Measurements from ENCODE around the gene RAB17. TPM values are rescaled to one million over a fixed set of nuclear protein-coding genes. Genes with fewer than 3 reads are reported as not detected.

RAB17 gene
- total RNA-seq, 6 experiments from 2014 or later, result 57.5 to 129 (median 77.9) TPM

DNA sequence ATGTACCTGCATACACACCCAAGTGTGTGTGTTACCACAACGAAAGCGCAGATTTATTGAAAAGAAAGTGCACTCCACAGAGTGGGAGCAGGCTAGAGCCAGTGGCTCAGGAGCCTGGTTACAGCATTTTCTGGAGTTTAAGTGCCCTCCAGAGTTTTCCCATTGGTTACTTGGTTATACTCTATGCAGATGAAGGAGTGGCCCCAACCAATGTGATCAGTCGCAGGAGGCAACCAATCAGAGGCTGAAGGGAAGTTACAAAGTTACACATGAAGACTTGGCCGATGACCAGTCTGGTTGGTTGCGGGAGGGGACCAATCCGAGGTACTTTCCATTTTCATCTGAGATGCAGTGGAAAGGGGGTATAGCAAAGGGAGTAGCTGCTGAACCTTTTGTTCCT lies 37.6 kb downstream of the RAB17 start:
- Histone ChIP-seq H3K9me3 (peaks cover 0 to 10% (median 0%) of the 10 kb centered on the region in 4 donors), H3K27ac (peak overlapping the region in 1 of 3 donors; percentile 97), H3K36me3 (peaks cover 0 to 13% (median 3%) of the 10 kb centered on the region in 4 donors), H3K4me3 (no peak overlapping the region), H3K4me1 (peaks cover 0 to 37% (median 15%) of the 10 kb centered on the region in 4 donors), H3K27me3 (no peaks in the 10 kb centered on the region)
- ATAC-seq (no peak), DNase-seq (no peak)
- WGBS (ENCODE audit: insufficient coverage, low coverage, low lambda C conversion rate, missing lambda C conversion rate), result 71% methylated on average over 5 of the region's 6 CpGs
- intact Hi-C loops (cut with DNase I), result no loop called here
- TF ChIP-seq POLR2A (IDR thresholded peaks at IDR 0.05), result no peak
- TF ChIP-seq, protein P1, sequence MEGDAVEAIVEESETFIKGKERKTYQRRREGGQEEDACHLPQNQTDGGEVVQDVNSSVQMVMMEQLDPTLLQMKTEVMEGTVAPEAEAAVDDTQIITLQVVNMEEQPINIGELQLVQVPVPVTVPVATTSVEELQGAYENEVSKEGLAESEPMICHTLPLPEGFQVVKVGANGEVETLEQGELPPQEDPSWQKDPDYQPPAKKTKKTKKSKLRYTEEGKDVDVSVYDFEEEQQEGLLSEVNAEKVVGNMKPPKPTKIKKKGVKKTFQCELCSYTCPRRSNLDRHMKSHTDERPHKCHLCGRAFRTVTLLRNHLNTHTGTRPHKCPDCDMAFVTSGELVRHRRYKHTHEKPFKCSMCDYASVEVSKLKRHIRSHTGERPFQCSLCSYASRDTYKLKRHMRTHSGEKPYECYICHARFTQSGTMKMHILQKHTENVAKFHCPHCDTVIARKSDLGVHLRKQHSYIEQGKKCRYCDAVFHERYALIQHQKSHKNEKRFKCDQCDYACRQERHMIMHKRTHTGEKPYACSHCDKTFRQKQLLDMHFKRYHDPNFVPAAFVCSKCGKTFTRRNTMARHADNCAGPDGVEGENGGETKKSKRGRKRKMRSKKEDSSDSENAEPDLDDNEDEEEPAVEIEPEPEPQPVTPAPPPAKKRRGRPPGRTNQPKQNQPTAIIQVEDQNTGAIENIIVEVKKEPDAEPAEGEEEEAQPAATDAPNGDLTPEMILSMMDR (IDR thresholded peaks at IDR 0.05), result no peak

DNA sequence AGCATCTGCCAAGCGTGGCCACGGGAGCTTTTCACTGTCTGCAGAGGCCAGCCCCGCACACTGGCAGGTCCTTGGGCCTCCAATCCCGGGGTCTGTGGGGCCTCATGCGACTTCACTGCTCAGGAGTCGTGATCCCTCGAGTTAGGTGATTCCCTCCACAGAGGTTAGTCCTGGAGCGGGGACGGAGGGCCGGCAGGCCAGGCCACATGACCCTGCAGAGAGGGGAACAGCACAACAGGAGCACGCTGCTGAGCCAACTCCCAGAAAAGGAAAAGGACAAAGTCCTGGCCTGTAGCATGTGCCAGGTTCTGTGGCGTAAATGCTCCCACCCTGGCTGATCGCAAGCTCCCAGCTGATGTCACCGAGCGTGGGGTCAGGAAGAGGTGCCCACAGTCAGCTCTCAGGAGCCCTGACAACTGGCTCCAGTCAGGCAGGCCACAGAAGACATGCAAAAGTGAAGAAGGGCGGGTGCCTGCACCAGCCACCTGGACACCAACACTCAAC lies 39.4 kb downstream of the RAB17 start:
- peak; percentile 86 to 96 (median 95) for DNase-seq
- TF ChIP-seq POLR2A (IDR thresholded peaks at IDR 0.05), result peak; percentile 18
- TF ChIP-seq, protein P1 (IDR thresholded peaks at IDR 0.05), result no peak
- peak; percentile 83 to 93 (median 91) for ATAC-seq
- no peak overlapping the region for H3K4me3 ChIP-seq
- WGBS (ENCODE audit: insufficient coverage, low coverage, low lambda C conversion rate, missing lambda C conversion rate), result 43% methylated on average over 4 of the region's 16 CpGs
- no peaks in the 10 kb centered on the region for H3K27me3 ChIP-seq
- intact Hi-C loops (cut with DNase I), result no loop called here
- H3K36me3 ChIP-seq, result peaks cover 0 to 13% (median 3%) of the 10 kb centered on the region in 4 donors
- peaks cover 0 to 10% (median 0%) of the 10 kb centered on the region in 4 donors for H3K9me3 ChIP-seq
- H3K4me1 ChIP-seq, result peaks cover 0 to 40% (median 20%) of the 10 kb centered on the region in 4 donors
- peak overlapping the region; percentile 70 to 97 (median 91) for H3K27ac ChIP-seq

DNA sequence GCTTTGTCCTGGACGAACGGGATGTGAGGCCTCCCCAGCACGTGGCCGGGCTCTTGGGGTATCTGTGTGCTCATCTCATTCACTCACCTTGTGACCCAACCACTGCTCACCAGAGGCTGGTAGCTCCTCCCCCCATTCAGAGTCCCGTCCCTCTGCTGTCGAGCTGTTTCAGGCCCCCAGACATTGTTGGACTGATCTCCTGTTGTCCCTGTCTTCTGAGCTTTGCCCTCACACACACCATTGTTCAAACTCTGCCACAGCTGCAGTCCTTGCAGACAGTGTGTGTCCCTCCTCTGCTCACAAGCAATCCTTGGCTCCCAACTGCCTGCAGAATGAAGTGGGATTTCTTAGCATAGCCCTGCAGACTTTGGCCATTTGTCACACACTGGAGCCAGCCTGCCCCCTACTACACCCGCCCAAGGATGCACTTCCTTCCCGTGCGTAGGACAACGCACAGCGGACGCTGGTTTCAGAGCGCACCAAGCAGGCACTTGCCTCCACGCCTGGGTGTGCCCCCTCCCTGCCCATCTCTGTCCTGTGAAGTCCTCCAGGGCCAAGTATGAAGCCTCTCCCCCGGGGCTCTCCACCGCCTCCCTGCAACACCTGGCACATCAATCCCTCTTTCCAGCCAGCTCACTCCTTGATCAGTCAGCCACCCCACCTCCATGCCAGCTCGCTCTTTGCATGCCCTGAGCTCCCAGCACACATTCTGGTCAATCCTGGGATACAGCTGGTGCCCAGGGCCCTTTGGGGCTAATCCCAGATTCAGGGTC lies 40.7 kb downstream of the RAB17 start:
- no peak overlapping the region for H3K4me3 ChIP-seq
- H3K9me3 ChIP-seq, result peaks cover 0 to 1% (median 0%) of the 10 kb centered on the region in 4 donors
- intact Hi-C loops (cut with DNase I), result no loop called here
- peaks cover 0 to 40% (median 20%) of the 10 kb centered on the region in 4 donors for H3K4me1 ChIP-seq
- H3K27me3 ChIP-seq, result no peaks in the 10 kb centered on the region
- no peak for TF ChIP-seq POLR2A (IDR thresholded peaks at IDR 0.05)
- TF ChIP-seq, protein P1 (IDR thresholded peaks at IDR 0.05), result no peak
- H3K27ac ChIP-seq, result peak overlapping the region in 2 of 3 donors; percentile 91 to 97
- peaks cover 0 to 21% (median 3%) of the 10 kb centered on the region in 4 donors for H3K36me3 ChIP-seq
- DNase-seq, result peak in 1 of 3 donors; percentile 77
- 56% methylated on average over 8 of the region's 17 CpGs for WGBS (ENCODE audit: insufficient coverage, low coverage, low lambda C conversion rate, missing lambda C conversion rate)
- ATAC-seq, result peak in 3 of 4 donors; percentile 4 to 38 (median 8)

DNA sequence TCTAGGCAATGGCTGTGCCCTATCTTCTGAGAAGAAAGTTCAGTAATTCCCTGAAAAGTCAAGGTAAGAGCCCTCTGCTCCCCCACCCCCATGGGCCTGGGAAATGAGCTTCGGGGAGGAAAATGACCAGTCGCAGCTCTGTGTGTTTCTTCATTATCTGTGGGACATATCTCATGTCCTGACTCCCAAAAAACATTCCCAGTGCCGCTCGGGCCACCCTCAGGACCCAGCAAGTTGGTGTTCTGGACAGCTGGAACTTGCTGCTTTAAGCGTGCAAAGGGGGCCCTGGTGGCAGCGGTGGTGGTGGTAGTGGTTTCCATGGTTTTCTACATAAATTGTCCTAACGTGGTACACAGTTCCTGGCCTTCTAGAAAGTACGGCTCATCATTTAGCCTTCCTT lies 41.3 kb downstream of the RAB17 start:
- DNase-seq (peak in 1 of 3 donors; percentile 40), ATAC-seq (no peak)
- intact Hi-C loops (cut with DNase I), result no loop called here
- Histone ChIP-seq H3K27ac (peak overlapping the region in 2 of 3 donors; percentile 90 to 97), H3K27me3 (no peaks in the 10 kb centered on the region), H3K4me1 (peaks cover 0 to 40% (median 20%) of the 10 kb centered on the region in 4 donors), H3K9me3 (no peaks in the 10 kb centered on the region), H3K4me3 (no peak overlapping the region), H3K36me3 (peaks cover 0 to 17% (median 3%) of the 10 kb centered on the region in 4 donors)
- no CpG with 5 or more reads among the region's 8 CpGs for whole genome bisulfite sequencing (ENCODE audit: insufficient coverage, low coverage, low lambda C conversion rate, missing lambda C conversion rate)
- TF ChIP-seq, protein P1 (IDR thresholded peaks at IDR 0.05), result no peak
- no peak for TF ChIP-seq POLR2A (IDR thresholded peaks at IDR 0.05)

All from right lobe of liver (tissue), 6 donors.